OCI-LY1 (cell line): Measurements from ENCODE around the gene LYRM2.

Source experiments
- CTCF ChIP-seq: fragments of 200-600 bp; sonication (generic), shearing (Covaris generic); IDR thresholded peaks from 2 replicates; pipeline ENCODE4 v1.5.1; 2017; ENCODE audit warnings: mild to moderate bottlenecking, antibody characterized with exemption, low read length, moderate library complexity, mixed read lengths
- EZH2 ChIP-seq: fragments of 200-600 bp; sonication (generic), shearing (Covaris generic); IDR thresholded peaks from 2 replicates; pipeline ENCODE4 v1.8.0; 2017; ENCODE audit warnings: borderline replicate concordance, mixed run types, mild to moderate bottlenecking, antibody characterized with exemption, low read length, moderate library complexity, mixed read lengths

DNA sequence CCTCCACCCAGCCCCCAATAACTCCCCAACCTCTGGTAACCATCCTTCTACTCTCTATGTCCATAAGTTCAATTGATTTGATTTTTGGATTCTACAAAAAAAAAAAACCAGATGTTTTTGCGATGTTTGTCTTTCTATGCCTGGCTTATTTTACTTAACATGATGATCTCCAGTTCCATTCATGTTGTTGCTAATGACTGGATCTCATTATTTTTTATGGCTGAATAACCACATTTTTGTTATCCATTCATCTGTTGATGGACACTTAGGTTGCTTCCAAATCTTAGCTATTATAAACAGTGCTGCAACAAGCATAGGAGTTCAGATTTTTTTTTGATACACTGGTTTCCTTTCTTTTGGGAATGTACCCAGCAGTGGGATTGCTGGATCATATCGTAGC is 98.8 kb downstream of the LYRM2 start:
- TF ChIP-seq CTCF (no peak), EZH2 (no peak)
